ENCODE data around the gene SUGCT.

- TF ChIP-seq POLR2A (IDR thresholded peaks at IDR 0.05) (no peak), POLR2AphosphoS5 (IDR thresholded peaks at IDR 0.05) (no peak), CTCF (IDR thresholded peaks at IDR 0.05) (no peak)
These were observed 286.6 kb downstream of the SUGCT start for GRCh38 chr7:40421433-40421832.

All from stomach (tissue), 4 donors.